AG04450 (cell line): ENCODE results near the gene LAMA5. TPM values are rescaled to one million over a fixed set of nuclear protein-coding genes. Genes with fewer than 3 reads are reported as not detected.

Experiments used
- CTCF ChIA-PET: fragments of 300-600, 350-600 bp; formaldehyde crosslinking; extraction: SDS; loops from one replicate; lab custom pipeline; 2022; ENCODE audit warnings: antibody characterized with exemption, inconsistent platforms; lab: Charles Lee
- POLR2A ChIA-PET: fragments of 350-600 bp; formaldehyde crosslinking; extraction: SDS; loops from one replicate; lab custom pipeline; 2021; ENCODE audit warnings: antibody characterized with exemption, inconsistent platforms; lab: Yijun Ruan, JAX
- DNase-seq: peaks from one replicate; pipeline ENCODE4 v3.0.0-alpha.2; 2011; ENCODE audit warnings: low read depth, low spot score
- H3K27ac ChIP-seq: one replicate; pipeline ENCODE4 v1.5.1; 2012; ENCODE audit warnings: low read depth, low read length, control low read depth
- H3K27me3 ChIP-seq: one replicate; pipeline ENCODE4 v1.6.0; 2012; ENCODE audit warnings: low read length; ENCODE audit not compliant: control insufficient read depth, insufficient read depth
- H3K4me3 ChIP-seq: 2 replicates; pipeline ENCODE4 v1.5.1; 2011; ENCODE audit warnings: mild to moderate bottlenecking, low read depth, low read length, control low read depth
- H3K9me3 ChIP-seq: 2 replicates; pipeline ENCODE4 v1.5.1; 2012; ENCODE audit warnings: low read length; ENCODE audit not compliant: control insufficient read depth, insufficient read depth
- polyA plus RNA-seq: library from polyadenylated mRNA; depleted of rRNA; stranded (reverse); fragments of >200 nt; gene quantifications from 2 replicates; pipeline ENCODE4 v1.2.3, GENCODE V29; 2011; rRNA removed
- TF ChIP-seq, protein P1 (sequence below): IDR thresholded peaks from 2 replicates; pipeline ENCODE4 v1.5.1; 2011; ENCODE audit warnings: low read depth, low read length, control low read depth, inconsistent platforms

The LAMA5 gene
- polyA plus RNA-seq, 1 experiment: 1.9 TPM

DNA sequence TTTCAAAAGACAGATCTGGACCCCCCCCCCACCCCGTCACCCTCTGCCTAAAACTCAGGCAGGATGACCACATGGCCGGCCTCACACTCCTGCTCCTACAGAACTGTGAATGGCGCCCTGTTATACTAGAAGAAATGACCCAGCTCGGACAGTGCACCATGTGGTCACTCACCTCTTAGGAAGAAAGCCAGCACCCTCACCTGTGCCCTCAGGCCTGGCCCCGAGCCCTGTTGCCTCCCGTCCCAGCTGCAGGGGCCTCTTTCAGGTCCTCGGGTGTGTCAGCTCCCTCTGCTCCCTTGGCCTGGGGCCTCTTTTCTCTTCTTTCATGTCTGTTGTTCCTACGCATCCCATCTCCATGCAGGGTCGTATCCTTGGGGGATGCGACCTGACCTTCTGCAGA, 105.0 kb downstream of the LAMA5 start:
- Histone ChIP-seq H3K9me3 (peaks cover 11% of the 10 kb centered on the region), H3K27ac (no peak overlapping the region), H3K4me3 (no peak overlapping the region), H3K27me3 (no peaks in the 10 kb centered on the region)
- TF ChIP-seq, protein P1, sequence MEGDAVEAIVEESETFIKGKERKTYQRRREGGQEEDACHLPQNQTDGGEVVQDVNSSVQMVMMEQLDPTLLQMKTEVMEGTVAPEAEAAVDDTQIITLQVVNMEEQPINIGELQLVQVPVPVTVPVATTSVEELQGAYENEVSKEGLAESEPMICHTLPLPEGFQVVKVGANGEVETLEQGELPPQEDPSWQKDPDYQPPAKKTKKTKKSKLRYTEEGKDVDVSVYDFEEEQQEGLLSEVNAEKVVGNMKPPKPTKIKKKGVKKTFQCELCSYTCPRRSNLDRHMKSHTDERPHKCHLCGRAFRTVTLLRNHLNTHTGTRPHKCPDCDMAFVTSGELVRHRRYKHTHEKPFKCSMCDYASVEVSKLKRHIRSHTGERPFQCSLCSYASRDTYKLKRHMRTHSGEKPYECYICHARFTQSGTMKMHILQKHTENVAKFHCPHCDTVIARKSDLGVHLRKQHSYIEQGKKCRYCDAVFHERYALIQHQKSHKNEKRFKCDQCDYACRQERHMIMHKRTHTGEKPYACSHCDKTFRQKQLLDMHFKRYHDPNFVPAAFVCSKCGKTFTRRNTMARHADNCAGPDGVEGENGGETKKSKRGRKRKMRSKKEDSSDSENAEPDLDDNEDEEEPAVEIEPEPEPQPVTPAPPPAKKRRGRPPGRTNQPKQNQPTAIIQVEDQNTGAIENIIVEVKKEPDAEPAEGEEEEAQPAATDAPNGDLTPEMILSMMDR: no peak
- ChIA-PET POLR2A (no interaction called here), CTCF (no interaction called here)
- no peak for DNase-seq

DNA sequence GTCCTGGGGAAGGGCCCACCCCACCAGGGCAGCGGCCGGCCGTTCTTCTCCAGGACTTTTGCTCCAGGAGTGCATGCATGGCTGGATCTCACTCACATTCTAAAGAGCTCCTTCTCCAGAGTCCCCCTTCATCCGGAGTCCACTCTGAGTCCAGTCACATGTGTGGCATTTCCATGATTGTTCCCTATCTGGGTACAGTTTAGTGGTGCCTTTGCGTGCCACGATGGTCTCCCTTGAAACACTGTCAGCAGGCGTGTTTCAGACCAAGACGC, 107.9 kb downstream of the LAMA5 start:
- Histone ChIP-seq H3K9me3 (peaks cover 3% of the 10 kb centered on the region; the same call in 1 of the 2 replicates), H3K27me3 (no peaks in the 10 kb centered on the region), H3K27ac (no peak overlapping the region), H3K4me3 (no peak overlapping the region)
- TF ChIP-seq, protein P1: no peak
- DNase-seq: no peak
- POLR2A ChIA-PET: no interaction called here
- CTCF ChIA-PET: interaction anchor here (0.9 to 1.0 kb wide), 2 partner anchors 12 to 47 kb away, joined by 3 read pairs; no protein-coding TSS in a partner anchor

Other genes starting within 250 kb of the LAMA5 start
- 26.2 and 30.7 TPM in 2 replicates for gene LSM14B, start 244.8 kb downstream of the LAMA5 start, polyA plus RNA-seq
- 368 and 383 TPM in 2 replicates for gene PSMA7, start 223.9 kb downstream of the LAMA5 start, polyA plus RNA-seq
- gene SS18L1, start 223.5 kb downstream of the LAMA5 start, polyA plus RNA-seq: 6.5 and 6.8 TPM in 2 replicates
- gene MTG2, start 184.3 kb downstream of the LAMA5 start, polyA plus RNA-seq: 15.6 and 17.1 TPM in 2 replicates
- gene HRH3, start 147.0 kb downstream of the LAMA5 start, polyA plus RNA-seq: not detected in 2 replicates
- 18.0 and 18.5 TPM in 2 replicates for gene OSBPL2, start 128.8 kb downstream of the LAMA5 start, polyA plus RNA-seq
- 58.5 and 80.7 TPM in 2 replicates for gene ADRM1, start 64.3 kb downstream of the LAMA5 start, polyA plus RNA-seq
- 2,351 and 2,723 TPM in 2 replicates for gene RPS21, start 19.8 kb upstream of the LAMA5 start, polyA plus RNA-seq
- 3.8 and 4.9 TPM in 2 replicates for gene CABLES2, start 40.0 kb upstream of the LAMA5 start, polyA plus RNA-seq
- not detected in 2 replicates for gene RBBP8NL, start 60.2 kb upstream of the LAMA5 start, polyA plus RNA-seq
- gene GATA5, start 108.7 kb upstream of the LAMA5 start, polyA plus RNA-seq: not detected in 2 replicates